ENCODE data around the gene CCDC24. TPM values are rescaled to one million over a fixed set of nuclear protein-coding genes. Genes with fewer than 3 reads are reported as not detected.

The CCDC24 gene
- total and polyA plus RNA-seq, 2 of the 13 experiments (the other 11 are each of a cell fraction or from before 2014, with no cell fraction given): 1.4 to 2.9 TPM

GRCh38 chr1:44029911-44030604 lies 38.7 kb downstream of the CCDC24 start (continued):
- no peak for TF ChIP-seq PBX2 (CRISPR knock-in tag; IDR thresholded peaks at IDR 0.05)
- peak; percentile 55; the same call in 1 of the 2 replicates for TF ChIP-seq SP4 (CRISPR knock-in tag; IDR thresholded peaks at IDR 0.05)
- no peak for TF ChIP-seq HOXA9 (CRISPR knock-in tag; IDR thresholded peaks at IDR 0.05; ENCODE audit: borderline replicate concordance)
- peak; percentile 42 for TF ChIP-seq RBM39 (IDR thresholded peaks at IDR 0.05; ENCODE audit: low read depth, low read length, poor library complexity, severe bottlenecking)
- 0 out of 2 replicates have a peak, but pooled peaks have one; percentile 18 for TF ChIP-seq REPIN1 (CRISPR knock-in tag; IDR thresholded peaks at IDR 0.05; ENCODE audit: borderline replicate concordance, low read depth)
- TF ChIP-seq KIAA2018 (CRISPR knock-in tag; IDR thresholded peaks at IDR 0.05; ENCODE audit: borderline replicate concordance): peak; percentile 41; the same call in 1 of the 2 replicates
- no peak for TF ChIP-seq PCBP1 (IDR thresholded peaks at IDR 0.05; ENCODE audit: borderline replicate concordance, low read depth, low read length)
- peak; percentile 26; the same call in 1 of the 2 replicates for TF ChIP-seq CBFB (CRISPR knock-in tag; IDR thresholded peaks at IDR 0.05)
- TF ChIP-seq HOXA3 (CRISPR knock-in tag; IDR thresholded peaks at IDR 0.05): peak; percentile 30; the same call in 1 of the 2 replicates
- peak; percentile 49; the same call in 1 of the 2 replicates for TF ChIP-seq SP5 (CRISPR knock-in tag; IDR thresholded peaks at IDR 0.05; ENCODE audit: borderline replicate concordance, low read depth)
- peak; percentile 33; the same call in 1 of the 2 replicates for TF ChIP-seq ZNF510 (CRISPR knock-in tag; IDR thresholded peaks at IDR 0.05; ENCODE audit: low read depth)
- 0 out of 2 replicates have a peak, but pooled peaks have one; percentile 28 for TF ChIP-seq ZNF772 (CRISPR knock-in tag; IDR thresholded peaks at IDR 0.05)
- TF ChIP-seq ZNF331 (CRISPR knock-in tag; IDR thresholded peaks at IDR 0.05): no peak

Measured in HepG2 (cell line).